Activated CD4-positive, alpha-beta T cell treated with anti-CD3 and anti-CD28 coated beads for 24 hours (primary cell): ENCODE results near the gene PDCD7.
"Not testable (repeated sequence)": the region's sequence is repeated elsewhere in the genome, so short reads cannot be mapped to it uniquely, and the experiment has no call there.

Source experiments
- DNase-seq, 2 donors: peaks; one replicate each; pipeline ENCODE4 v3.0.0-alpha.2; 2020; ENCODE audit warnings: low read depth in 2 of 2

The PDCD7 gene

GRCh38 chr15:65074946-65075345 lies 58.7 kb downstream of the PDCD7 start:
- DNase-seq, result not testable (repeated sequence)

DNA sequence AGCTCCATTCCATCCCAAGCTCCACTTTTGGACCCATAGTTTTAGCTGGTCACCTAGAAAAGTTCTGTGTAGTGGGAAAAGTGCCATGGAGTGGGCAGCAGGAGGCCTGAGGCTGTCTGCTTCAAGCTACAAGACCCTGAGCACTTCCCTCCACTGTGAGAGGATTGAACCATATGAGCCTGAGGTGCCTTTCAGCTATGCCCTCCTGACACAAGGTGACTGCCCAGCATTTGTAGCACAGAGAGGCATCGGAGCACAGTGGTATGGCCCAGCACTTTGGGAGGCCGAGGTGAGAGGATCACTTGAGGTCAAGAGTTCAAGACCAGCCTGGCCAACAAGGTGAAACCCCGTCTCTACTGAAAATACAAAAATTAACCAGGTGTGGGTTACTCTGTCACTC lies 61.0 kb downstream of the PDCD7 start:
- DNase-seq, result no peak

GRCh38 chr15:65072027-65072426 lies 61.6 kb downstream of the PDCD7 start:
- DNase-seq, result no peak

GRCh38 chr15:65071381-65071811 lies 62.2 kb downstream of the PDCD7 start:
- DNase-seq, result no peak

DNA sequence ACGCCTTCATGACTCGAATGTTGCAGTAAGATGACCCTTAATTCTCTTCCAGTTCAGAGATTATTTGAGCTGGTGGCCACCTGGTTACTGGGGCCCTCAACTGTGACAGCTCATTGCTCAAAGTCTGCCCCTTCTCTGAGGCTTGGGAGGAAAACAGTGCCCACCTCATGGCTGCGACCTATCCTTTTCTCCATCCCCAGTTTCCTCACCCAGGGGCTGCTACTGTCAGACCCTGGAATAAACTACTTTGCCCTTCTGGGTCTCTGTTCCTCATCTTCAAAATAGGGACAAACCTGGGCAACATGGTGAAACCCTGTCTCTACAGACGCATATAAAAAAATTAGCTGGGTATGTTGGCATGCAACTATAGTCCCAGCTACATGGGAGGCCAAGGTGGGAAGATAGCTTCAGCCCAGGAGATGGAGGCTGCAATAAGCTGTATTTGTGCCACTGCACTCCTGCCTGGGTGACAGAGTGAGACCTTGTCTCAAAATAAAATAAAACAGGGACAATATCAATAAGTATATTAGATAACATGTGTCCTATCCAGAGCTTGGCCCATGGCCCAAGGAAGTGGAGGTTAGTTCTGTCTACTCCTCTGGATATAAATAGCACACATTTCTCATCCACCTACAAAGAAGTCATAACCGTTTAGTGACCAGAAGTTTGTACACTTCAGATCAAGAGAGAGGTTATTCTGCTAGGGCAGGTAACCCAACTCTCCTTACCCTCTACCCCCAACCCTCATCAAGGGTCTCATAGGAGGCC lies 63.6 kb downstream of the PDCD7 start:
- no peak for DNase-seq

DNA sequence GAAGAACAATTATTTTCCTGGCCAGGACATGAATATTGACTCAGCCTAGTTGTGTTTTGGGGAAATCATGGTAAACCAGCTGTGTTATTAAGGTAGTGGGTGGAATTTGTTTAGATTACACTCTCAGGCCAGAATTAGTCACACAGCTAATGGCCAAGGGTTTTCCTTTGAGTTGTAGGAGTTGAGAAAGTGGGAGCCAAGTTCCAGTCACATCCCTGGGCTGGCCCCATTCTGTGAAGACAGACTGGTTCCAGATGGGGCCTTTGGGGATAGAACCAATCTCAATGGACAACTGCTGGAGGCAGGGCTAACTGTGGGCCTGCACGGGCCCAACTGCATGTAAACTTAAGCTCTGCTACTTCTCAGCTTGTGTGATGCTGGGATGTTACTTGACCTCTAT lies 64.4 kb downstream of the PDCD7 start:
- DNase-seq, result no peak

- DNase-seq, result no peak
These were observed 65.2 kb downstream of the PDCD7 start for GRCh38 chr15:65068403-65068788.

GRCh38 chr15:65067645-65068402 lies 65.8 kb downstream of the PDCD7 start, which contains the start of gene RASL12:
Gene RASL12 (minus strand): TSS chr15:65067991. CDS start chr15:65067835, 156 bp downstream.
- DNase-seq, result no peak
